ENCODE data around the gene CARNS1. TPM values are rescaled to one million over a fixed set of nuclear protein-coding genes. Genes with fewer than 3 reads are reported as not detected.
A peak's percentile ranks its signal among the peaks of the same experiment; 100 is the strongest.

CARNS1 gene
- total RNA-seq, 4 donors from 2014 or later, result 0.30 to 1.5 (median 1.0) TPM

DNA sequence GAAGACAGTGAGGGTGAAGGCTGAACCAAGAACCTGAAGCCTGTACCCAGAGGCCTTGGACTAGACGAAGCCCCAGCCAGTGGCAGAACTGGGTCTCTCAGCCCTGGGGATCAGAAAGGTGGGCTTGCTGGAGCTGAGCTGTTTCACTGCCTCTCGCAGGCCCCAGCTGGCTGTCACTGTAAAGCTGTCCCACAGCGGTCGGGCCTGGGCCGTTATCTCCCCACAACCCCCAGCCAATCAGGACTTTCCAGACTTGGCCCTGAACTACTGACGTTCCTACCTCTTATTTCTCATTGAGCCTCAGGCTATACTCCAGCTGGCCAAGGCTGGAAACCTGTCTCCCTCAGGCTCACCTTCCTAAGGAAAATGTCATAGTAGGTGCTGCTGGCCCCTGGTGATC lies 17.9 kb upstream of the CARNS1 start:
- DNase-seq (ENCODE audit: low spot score in 2 of 2), result no peak
- intact Hi-C loops (cut with DNase I; ENCODE audit: low total_unique reads), result loop anchor here (10.0 kb wide), 1 partner anchor 107 kb away; the partner anchor contains the start of genes CDK2AP2 and PITPNM1
- no peak overlapping the region for H3K4me3 ChIP-seq (ENCODE audit: low read depth, poor library complexity, severe bottlenecking)
- TF ChIP-seq, protein P1, sequence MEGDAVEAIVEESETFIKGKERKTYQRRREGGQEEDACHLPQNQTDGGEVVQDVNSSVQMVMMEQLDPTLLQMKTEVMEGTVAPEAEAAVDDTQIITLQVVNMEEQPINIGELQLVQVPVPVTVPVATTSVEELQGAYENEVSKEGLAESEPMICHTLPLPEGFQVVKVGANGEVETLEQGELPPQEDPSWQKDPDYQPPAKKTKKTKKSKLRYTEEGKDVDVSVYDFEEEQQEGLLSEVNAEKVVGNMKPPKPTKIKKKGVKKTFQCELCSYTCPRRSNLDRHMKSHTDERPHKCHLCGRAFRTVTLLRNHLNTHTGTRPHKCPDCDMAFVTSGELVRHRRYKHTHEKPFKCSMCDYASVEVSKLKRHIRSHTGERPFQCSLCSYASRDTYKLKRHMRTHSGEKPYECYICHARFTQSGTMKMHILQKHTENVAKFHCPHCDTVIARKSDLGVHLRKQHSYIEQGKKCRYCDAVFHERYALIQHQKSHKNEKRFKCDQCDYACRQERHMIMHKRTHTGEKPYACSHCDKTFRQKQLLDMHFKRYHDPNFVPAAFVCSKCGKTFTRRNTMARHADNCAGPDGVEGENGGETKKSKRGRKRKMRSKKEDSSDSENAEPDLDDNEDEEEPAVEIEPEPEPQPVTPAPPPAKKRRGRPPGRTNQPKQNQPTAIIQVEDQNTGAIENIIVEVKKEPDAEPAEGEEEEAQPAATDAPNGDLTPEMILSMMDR (IDR thresholded peaks at IDR 0.05), result no peak
- TF ChIP-seq POLR2A (IDR thresholded peaks at IDR 0.05), result no peak
- WGBS, 2 donors, result 73 to 89% methylated on average over 4 to 6 of the region's 6 CpGs

DNA sequence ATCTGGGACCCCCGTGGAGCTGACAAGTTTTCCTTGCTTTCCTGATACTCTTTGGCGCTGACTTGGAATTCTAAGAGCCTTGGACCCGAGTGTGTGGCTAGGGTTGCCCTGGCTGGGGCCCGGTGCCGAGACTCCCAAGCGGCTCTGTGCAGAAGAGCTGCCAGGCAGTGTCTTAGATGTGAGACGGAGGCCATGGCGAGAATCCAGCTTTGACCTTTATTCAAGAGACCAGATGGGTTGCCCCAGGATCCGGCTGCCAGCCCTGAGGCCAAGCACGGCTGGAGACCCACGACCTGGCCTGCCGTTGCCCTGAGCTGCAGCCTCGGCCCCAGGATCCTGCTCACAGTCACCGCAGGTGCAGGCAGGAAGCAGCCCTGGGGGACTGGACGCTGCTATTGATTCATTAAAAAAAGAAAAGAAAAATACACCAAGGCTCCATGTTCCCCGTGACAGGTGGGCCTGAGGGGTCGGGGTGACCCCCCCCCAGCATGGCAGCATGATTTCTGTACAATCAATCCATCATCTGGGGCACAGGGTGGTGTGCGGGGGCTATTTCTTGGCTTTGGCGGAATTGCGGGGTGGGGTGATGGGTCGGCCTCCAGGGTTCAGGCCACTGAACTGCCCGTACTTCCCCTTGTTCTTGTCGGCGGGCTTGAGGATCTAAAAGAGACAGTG lies 17.4 kb upstream of the CARNS1 start:
- WGBS, 2 donors, result 84 to 86% methylated on average over 24 of the region's 24 CpGs
- H3K4me3 ChIP-seq (ENCODE audit: low read depth, poor library complexity, severe bottlenecking), result no peak overlapping the region
- intact Hi-C loops (cut with DNase I; ENCODE audit: low total_unique reads), result loop anchor here (10.0 kb wide), 1 partner anchor 107 kb away; the partner anchor contains the start of genes CDK2AP2 and PITPNM1
- no peak for TF ChIP-seq POLR2A (IDR thresholded peaks at IDR 0.05)
- TF ChIP-seq, protein P1 (IDR thresholded peaks at IDR 0.05), result no peak
- DNase-seq (ENCODE audit: low spot score in 2 of 2), result no peak

DNA sequence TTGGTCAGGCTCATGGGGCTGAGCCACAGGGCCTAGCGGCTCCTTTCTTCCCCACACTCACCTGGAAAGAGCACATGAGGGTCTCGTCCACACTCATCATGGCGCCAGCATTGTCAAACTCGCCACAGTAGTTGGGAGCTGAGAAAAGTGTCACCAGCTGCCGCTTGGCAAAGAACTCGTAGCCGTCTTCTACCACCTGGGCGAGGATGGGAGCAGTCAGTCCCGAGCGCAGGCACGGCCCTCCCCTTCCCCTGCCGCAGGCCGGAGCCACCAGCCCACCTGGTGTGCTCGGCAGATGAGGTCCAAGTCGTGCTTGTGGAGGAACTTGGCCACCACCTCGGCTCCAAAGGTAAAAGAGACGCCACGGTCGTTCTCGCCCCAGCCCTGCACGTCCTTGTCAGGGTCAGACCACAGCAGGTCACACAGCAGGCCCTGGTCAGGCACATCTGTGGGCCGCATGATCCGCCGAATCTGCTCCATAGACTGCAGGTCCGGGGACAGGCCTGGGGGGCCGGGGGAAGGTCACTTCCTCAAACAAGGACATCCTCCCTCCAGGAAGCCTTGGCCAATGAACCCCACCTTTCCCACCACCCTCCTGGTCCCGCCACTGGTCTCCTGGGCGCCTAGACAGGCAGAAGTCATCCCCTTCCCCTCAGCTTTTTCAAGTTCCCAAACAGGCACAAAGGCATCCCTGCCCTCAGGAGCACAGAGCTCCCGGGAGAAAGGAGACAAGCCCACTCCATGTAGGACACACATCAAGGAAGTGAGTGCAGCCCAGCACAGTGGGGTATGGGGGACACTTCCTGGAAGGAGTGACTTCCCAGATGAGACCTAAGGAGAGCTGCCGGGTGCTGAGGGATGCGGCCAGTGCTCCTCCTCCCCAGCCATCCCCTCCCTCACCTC lies 16.6 kb upstream of the CARNS1 start:
- no peak for DNase-seq (ENCODE audit: low spot score in 2 of 2)
- no peak overlapping the region for H3K4me3 ChIP-seq (ENCODE audit: low read depth, poor library complexity, severe bottlenecking)
- intact Hi-C loops (cut with DNase I; ENCODE audit: low total_unique reads), result loop anchor here (10.0 kb wide), 1 partner anchor 106 kb away; the partner anchor contains the start of genes CDK2AP2 and PITPNM1
- 80 to 87% methylated on average over 18 to 31 of the region's 31 CpGs for WGBS, 2 donors
- TF ChIP-seq, protein P1 (IDR thresholded peaks at IDR 0.05), result no peak
- no peak for TF ChIP-seq POLR2A (IDR thresholded peaks at IDR 0.05)

DNA sequence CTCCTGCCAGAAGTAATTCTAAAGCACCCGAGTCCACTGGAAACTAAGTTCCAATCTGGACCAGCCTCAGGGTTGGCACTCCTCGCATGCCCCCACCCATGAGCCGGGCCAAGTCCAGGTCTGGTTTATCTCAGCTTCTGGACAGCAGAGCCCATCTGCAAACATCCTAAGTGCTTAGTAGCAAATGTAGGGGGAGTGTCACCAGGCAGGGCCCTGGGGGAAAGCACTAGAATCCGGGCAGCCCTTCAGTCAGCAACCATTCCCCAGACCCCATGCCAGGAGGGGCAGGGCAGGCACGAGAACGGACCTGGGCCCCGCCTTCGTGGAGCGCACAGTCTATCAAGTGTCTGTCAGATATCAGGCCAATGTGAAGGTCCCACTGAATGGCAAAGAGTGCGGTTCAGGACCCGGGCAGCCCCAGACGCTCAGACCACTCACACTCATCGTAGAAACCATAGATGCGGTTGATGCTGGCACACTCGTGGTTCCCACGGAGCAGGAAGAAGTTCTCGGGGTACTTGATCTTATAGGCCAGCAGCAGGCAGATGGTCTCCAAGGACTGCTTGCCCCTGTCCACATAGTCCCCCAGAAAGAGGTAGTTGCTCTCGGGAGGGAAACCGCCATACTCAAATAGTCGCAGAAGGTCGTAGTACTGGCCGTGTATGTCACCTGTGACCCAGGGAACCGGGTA lies 15.1 kb upstream of the CARNS1 start:
- no peak for DNase-seq (ENCODE audit: low spot score in 2 of 2)
- WGBS, 2 donors, result 24 to 34% methylated on average over 11 to 23 of the region's 23 CpGs
- TF ChIP-seq, protein P1 (IDR thresholded peaks at IDR 0.05), result no peak
- TF ChIP-seq POLR2A (IDR thresholded peaks at IDR 0.05), result no peak
- H3K4me3 ChIP-seq (ENCODE audit: low read depth, poor library complexity, severe bottlenecking), result peak overlapping the region; percentile 92
- intact Hi-C loops (cut with DNase I; ENCODE audit: low total_unique reads), result no loop called here

DNA sequence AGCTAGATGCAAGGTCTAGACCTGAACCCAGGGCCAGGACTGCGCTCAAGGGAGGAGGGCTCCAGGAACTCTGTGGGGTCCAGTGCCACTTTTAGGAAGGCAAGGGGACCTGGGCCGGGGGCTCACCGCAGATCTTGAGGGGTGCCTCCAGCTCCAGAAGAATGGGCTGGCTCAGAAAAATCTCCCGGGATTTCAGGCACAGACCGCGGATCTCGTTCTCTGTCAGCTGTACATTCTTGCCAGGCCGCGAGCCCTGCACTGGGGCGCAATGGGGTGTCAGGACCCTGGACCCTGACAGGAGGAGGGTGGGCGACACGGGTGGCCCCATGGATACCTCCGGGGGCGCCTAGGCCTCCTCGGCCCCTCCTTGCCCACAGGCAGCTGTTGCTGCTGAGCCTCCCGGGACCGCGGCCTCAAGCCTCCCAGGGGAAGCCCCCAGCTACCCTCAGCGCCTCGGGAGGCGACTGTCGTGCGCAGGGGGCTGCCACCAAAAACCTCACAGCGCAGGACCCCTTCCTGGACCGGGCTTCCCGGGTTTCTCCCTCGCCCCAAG lies 14.5 kb upstream of the CARNS1 start:
- no peak for TF ChIP-seq POLR2A (IDR thresholded peaks at IDR 0.05)
- TF ChIP-seq, protein P1 (IDR thresholded peaks at IDR 0.05), result no peak
- no peak for DNase-seq (ENCODE audit: low spot score in 2 of 2)
- H3K4me3 ChIP-seq (ENCODE audit: low read depth, poor library complexity, severe bottlenecking), result peak overlapping the region; percentile 92
- intact Hi-C loops (cut with DNase I; ENCODE audit: low total_unique reads), result no loop called here
- WGBS, 2 donors, result 4 to 8% methylated on average over 10 to 26 of the region's 27 CpGs
